ENCODE results near the gene IL36B. TPM values are rescaled to one million over a fixed set of nuclear protein-coding genes. Genes with fewer than 3 reads are reported as not detected.
"Not testable (repeated sequence)": the region's sequence is repeated elsewhere in the genome, so short reads cannot be mapped to it uniquely, and the experiment has no call there.

IL36B gene
- total RNA-seq (not detected), polyA plus RNA-seq (ENCODE audit: insufficient read depth in 1 of 8, insufficient read length in 8 of 8, low replicate concordance in 1 of 8) (not detected)
- long read RNA-seq, donor 1 = 0 reads
- long read RNA-seq, donor 2 = 0 reads
- long read RNA-seq, donor 3 = 0 reads
- long read RNA-seq, donor 4 = 0 reads
- long read RNA-seq, donor 5 = 0 reads
- long read RNA-seq, donor 6 = 0 reads
- long read RNA-seq, donor 7 = 0 reads
- long read RNA-seq, donor 8 = 0 reads
- long read RNA-seq, donor 9 = 0 reads
- long read RNA-seq, donor 10 = 0 reads
- long read RNA-seq, donor 11 = 0 reads

GRCh38 chr2:113052396-113052917 lies at the start of gene IL36B:
Gene IL36B, minus strand, starts transcription at chr2:113052867.
- no peak within 1 kb of the TSS for H3K27ac ChIP-seq (ENCODE audit: low read length)
- H3K27me3 ChIP-seq (ENCODE audit: control insufficient read depth, insufficient read depth, low read length) = no peaks in the 10 kb centered on the region
- no peak within 1 kb of the TSS for H3K4me3 ChIP-seq (ENCODE audit: low read length)
- WGBS (ENCODE audit: insufficient coverage) = no CpG with 5 or more reads among the region's 6 CpGs
- H3K9me3 ChIP-seq (replicated peaks; ENCODE audit: control insufficient read depth, low read depth, low read length) = peaks cover 6% of the 10 kb centered on the region
- no peaks in the 10 kb centered on the region for H3K36me3 ChIP-seq (ENCODE audit: control insufficient read depth, insufficient read depth, low read length)
- no peaks in the 10 kb centered on the region for H3K4me1 ChIP-seq (ENCODE audit: control insufficient read depth, insufficient read depth, low read length)
- no peak for DNase-seq

- WGBS (ENCODE audit: insufficient coverage) = 75% methylated on average over 1 of the region's 2 CpGs
- no peaks in the 10 kb centered on the region for H3K27me3 ChIP-seq (ENCODE audit: control insufficient read depth, insufficient read depth, low read length)
- H3K9me3 ChIP-seq (replicated peaks; ENCODE audit: control insufficient read depth, low read depth, low read length) = peaks cover 2% of the 10 kb centered on the region
- no peak overlapping the region for H3K4me3 ChIP-seq (ENCODE audit: low read length)
- DNase-seq = no peak
- no peaks in the 10 kb centered on the region for H3K36me3 ChIP-seq (ENCODE audit: control insufficient read depth, insufficient read depth, low read length)
- H3K4me1 ChIP-seq (ENCODE audit: control insufficient read depth, insufficient read depth, low read length) = no peaks in the 10 kb centered on the region
- no peak overlapping the region for H3K27ac ChIP-seq (ENCODE audit: low read length)
Measured at GRCh38 chr2:113102133-113102532, 49.5 kb upstream of the IL36B start.

GRCh38 chr2:113098532-113098931 lies 45.9 kb upstream of the IL36B start:
- DNase-seq = no peak
- no peak overlapping the region for H3K4me3 ChIP-seq (ENCODE audit: low read length)
- no peaks in the 10 kb centered on the region for H3K27me3 ChIP-seq (ENCODE audit: control insufficient read depth, insufficient read depth, low read length)
- no peak overlapping the region for H3K27ac ChIP-seq (ENCODE audit: low read length)
- 92% methylated on average over 6 of the region's 6 CpGs for WGBS (ENCODE audit: insufficient coverage)
- H3K4me1 ChIP-seq (ENCODE audit: control insufficient read depth, insufficient read depth, low read length) = no peaks in the 10 kb centered on the region
- H3K9me3 ChIP-seq (replicated peaks; ENCODE audit: control insufficient read depth, low read depth, low read length) = peaks cover 2% of the 10 kb centered on the region
- H3K36me3 ChIP-seq (ENCODE audit: control insufficient read depth, insufficient read depth, low read length) = no peaks in the 10 kb centered on the region

GRCh38 chr2:113098041-113098440 lies 45.4 kb upstream of the IL36B start:
- no peaks in the 10 kb centered on the region for H3K27me3 ChIP-seq (ENCODE audit: control insufficient read depth, insufficient read depth, low read length)
- no peaks in the 10 kb centered on the region for H3K36me3 ChIP-seq (ENCODE audit: control insufficient read depth, insufficient read depth, low read length)
- no peak for DNase-seq
- 96% methylated on average over 3 of the region's 4 CpGs for WGBS (ENCODE audit: insufficient coverage)
- H3K4me1 ChIP-seq (ENCODE audit: control insufficient read depth, insufficient read depth, low read length) = peaks cover 5% of the 10 kb centered on the region
- peaks cover 2% of the 10 kb centered on the region for H3K9me3 ChIP-seq (replicated peaks; ENCODE audit: control insufficient read depth, low read depth, low read length)
- H3K27ac ChIP-seq (ENCODE audit: low read length) = no peak overlapping the region
- no peak overlapping the region for H3K4me3 ChIP-seq (ENCODE audit: low read length)

GRCh38 chr2:113096842-113097618 lies 44.4 kb upstream of the IL36B start:
- H3K27me3 ChIP-seq (ENCODE audit: control insufficient read depth, insufficient read depth, low read length); H3K36me3 ChIP-seq (ENCODE audit: control insufficient read depth, insufficient read depth, low read length); H3K27ac ChIP-seq (ENCODE audit: low read length); H3K4me3 ChIP-seq (ENCODE audit: low read length); H3K9me3 ChIP-seq (replicated peaks; ENCODE audit: control insufficient read depth, low read depth, low read length); DNase-seq; H3K4me1 ChIP-seq (ENCODE audit: control insufficient read depth, insufficient read depth, low read length): not testable (repeated sequence)
- no CpG with 5 or more reads among the region's 2 CpGs for WGBS (ENCODE audit: insufficient coverage)

- not testable (repeated sequence) for H3K4me3 ChIP-seq (ENCODE audit: low read length); H3K27ac ChIP-seq (ENCODE audit: low read length); H3K36me3 ChIP-seq (ENCODE audit: control insufficient read depth, insufficient read depth, low read length); DNase-seq; H3K9me3 ChIP-seq (replicated peaks; ENCODE audit: control insufficient read depth, low read depth, low read length); H3K4me1 ChIP-seq (ENCODE audit: control insufficient read depth, insufficient read depth, low read length); H3K27me3 ChIP-seq (ENCODE audit: control insufficient read depth, insufficient read depth, low read length)
- WGBS (ENCODE audit: insufficient coverage) = 60% methylated on average over 1 of the region's 14 CpGs
Measured at GRCh38 chr2:113096306-113096705, 43.6 kb upstream of the IL36B start.

GRCh38 chr2:113093613-113093977 lies 40.9 kb upstream of the IL36B start:
- no peak for DNase-seq
- WGBS (ENCODE audit: insufficient coverage) = no CpG with 5 or more reads among the region's 2 CpGs
- H3K4me3 ChIP-seq (ENCODE audit: low read length) = no peak overlapping the region
- no peaks in the 10 kb centered on the region for H3K27me3 ChIP-seq (ENCODE audit: control insufficient read depth, insufficient read depth, low read length)
- H3K36me3 ChIP-seq (ENCODE audit: control insufficient read depth, insufficient read depth, low read length) = no peaks in the 10 kb centered on the region
- peaks cover 9% of the 10 kb centered on the region for H3K4me1 ChIP-seq (ENCODE audit: control insufficient read depth, insufficient read depth, low read length)
- H3K9me3 ChIP-seq (replicated peaks; ENCODE audit: control insufficient read depth, low read depth, low read length) = peaks cover 2% of the 10 kb centered on the region
- H3K27ac ChIP-seq (ENCODE audit: low read length) = no peak overlapping the region

GRCh38 chr2:113092864-113093612 lies 40.4 kb upstream of the IL36B start:
- Histone ChIP-seq H3K27ac (ENCODE audit: low read length) (no peak overlapping the region), H3K4me1 (ENCODE audit: control insufficient read depth, insufficient read depth, low read length) (peaks cover 9% of the 10 kb centered on the region), H3K9me3 (replicated peaks; ENCODE audit: control insufficient read depth, low read depth, low read length) (no peaks in the 10 kb centered on the region), H3K27me3 (ENCODE audit: control insufficient read depth, insufficient read depth, low read length) (no peaks in the 10 kb centered on the region), H3K4me3 (ENCODE audit: low read length) (no peak overlapping the region), H3K36me3 (ENCODE audit: control insufficient read depth, insufficient read depth, low read length) (no peaks in the 10 kb centered on the region)
- 77% methylated on average over 3 of the region's 5 CpGs for WGBS (ENCODE audit: insufficient coverage)
- DNase-seq = peak; percentile 58

- Histone ChIP-seq H3K36me3 (ENCODE audit: control insufficient read depth, insufficient read depth, low read length) (no peaks in the 10 kb centered on the region), H3K27me3 (ENCODE audit: control insufficient read depth, insufficient read depth, low read length) (no peaks in the 10 kb centered on the region), H3K9me3 (replicated peaks; ENCODE audit: control insufficient read depth, low read depth, low read length) (peaks cover 2% of the 10 kb centered on the region), H3K4me1 (ENCODE audit: control insufficient read depth, insufficient read depth, low read length) (peaks cover 9% of the 10 kb centered on the region), H3K27ac (ENCODE audit: low read length) (no peak overlapping the region), H3K4me3 (ENCODE audit: low read length) (no peak overlapping the region)
- DNase-seq = no peak
- 73% methylated on average over 3 of the region's 4 CpGs for WGBS (ENCODE audit: insufficient coverage)
Measured at GRCh38 chr2:113091231-113091896, 38.7 kb upstream of the IL36B start.

- H3K4me1 ChIP-seq (ENCODE audit: control insufficient read depth, insufficient read depth, low read length) = peaks cover 9% of the 10 kb centered on the region
- no peak for DNase-seq
- no peaks in the 10 kb centered on the region for H3K27me3 ChIP-seq (ENCODE audit: control insufficient read depth, insufficient read depth, low read length)
Measured at GRCh38 chr2:113089916-113090315, 37.2 kb upstream of the IL36B start.

More at GRCh38 chr2:113089916-113090315, 37.2 kb upstream of the IL36B start:
- no peak overlapping the region for H3K27ac ChIP-seq (ENCODE audit: low read length)
- H3K9me3 ChIP-seq (replicated peaks; ENCODE audit: control insufficient read depth, low read depth, low read length) = peaks cover 2% of the 10 kb centered on the region
- H3K4me3 ChIP-seq (ENCODE audit: low read length) = no peak overlapping the region
- H3K36me3 ChIP-seq (ENCODE audit: control insufficient read depth, insufficient read depth, low read length) = no peaks in the 10 kb centered on the region

Measured in muscle of leg (tissue), 16 donors.